Measurements from ENCODE around the gene BARX1. TPM values are rescaled to one million over a fixed set of nuclear protein-coding genes. Genes with fewer than 3 reads are reported as not detected.

The BARX1 gene
- polyA plus RNA-seq, 3 donors, result not detected

GRCh38 chr9:93962561-93963440, 7.6 kb upstream of the BARX1 start:
- Mint-ChIP-seq H3K27me3 (ENCODE audit: low read depth in 3 of 3) (peaks cover 57 to 73% (median 61%) of the 10 kb centered on the region in 3 donors), H3K9me3 (peaks cover 0 to 36% (median 22%) of the 10 kb centered on the region in 7 donors), H3K4me1 (peaks cover 35% of the 10 kb centered on the region), H3K36me3 (peaks cover 8 to 9% of the 10 kb centered on the region in 2 donors), H3K27ac (no peak overlapping the region), H3K4me3 (peak overlapping the region in 1 of 2 donors; percentile 49)
- Histone ChIP-seq H3K79me2 (ENCODE audit: insufficient read depth, low read length) (no peaks in the 10 kb centered on the region), H3K4me2 (replicated peaks; ENCODE audit: extremely low read depth, low read length, poor library complexity, severe bottlenecking) (no peak overlapping the region), H3K4me3 (replicated peaks in 1 of 3; ENCODE audit: low read depth in 2 of 3, low read length in 3 of 3) (no peak overlapping the region), H4K20me1 (ENCODE audit: insufficient read depth, low read length) (no peaks in the 10 kb centered on the region), H3K36me3 (replicated peaks in 1 of 2; ENCODE audit: control insufficient read depth in 1 of 2, insufficient read depth in 2 of 2, low read length in 2 of 2) (no peaks in the 10 kb centered on the region), H3K27ac (ENCODE audit: low read depth in 1 of 2, low read length in 2 of 2) (no peak overlapping the region), H2AFZ (ENCODE audit: insufficient read depth, low read depth, low read length, poor library complexity, severe bottlenecking) (no peak overlapping the region), H3K4me1 (ENCODE audit: control insufficient read depth in 1 of 2, insufficient read depth in 2 of 2, low read length in 2 of 2) (peaks cover 26 to 30% of the 10 kb centered on the region in 2 donors), H3K27me3 (ENCODE audit: control insufficient read depth in 2 of 2, insufficient read depth in 2 of 2, low read length in 2 of 2) (peaks cover 42 to 55% of the 10 kb centered on the region in 2 donors), H3K9ac (ENCODE audit: insufficient read depth, low read length, poor library complexity, severe bottlenecking) (no peak overlapping the region), H3K9me3 (replicated peaks in 1 of 2; ENCODE audit: control insufficient read depth in 1 of 2, insufficient read depth in 1 of 2, low read length in 2 of 2) (peaks cover 1 to 29% of the 10 kb centered on the region in 2 donors)
- TF ChIP-seq, protein P1, sequence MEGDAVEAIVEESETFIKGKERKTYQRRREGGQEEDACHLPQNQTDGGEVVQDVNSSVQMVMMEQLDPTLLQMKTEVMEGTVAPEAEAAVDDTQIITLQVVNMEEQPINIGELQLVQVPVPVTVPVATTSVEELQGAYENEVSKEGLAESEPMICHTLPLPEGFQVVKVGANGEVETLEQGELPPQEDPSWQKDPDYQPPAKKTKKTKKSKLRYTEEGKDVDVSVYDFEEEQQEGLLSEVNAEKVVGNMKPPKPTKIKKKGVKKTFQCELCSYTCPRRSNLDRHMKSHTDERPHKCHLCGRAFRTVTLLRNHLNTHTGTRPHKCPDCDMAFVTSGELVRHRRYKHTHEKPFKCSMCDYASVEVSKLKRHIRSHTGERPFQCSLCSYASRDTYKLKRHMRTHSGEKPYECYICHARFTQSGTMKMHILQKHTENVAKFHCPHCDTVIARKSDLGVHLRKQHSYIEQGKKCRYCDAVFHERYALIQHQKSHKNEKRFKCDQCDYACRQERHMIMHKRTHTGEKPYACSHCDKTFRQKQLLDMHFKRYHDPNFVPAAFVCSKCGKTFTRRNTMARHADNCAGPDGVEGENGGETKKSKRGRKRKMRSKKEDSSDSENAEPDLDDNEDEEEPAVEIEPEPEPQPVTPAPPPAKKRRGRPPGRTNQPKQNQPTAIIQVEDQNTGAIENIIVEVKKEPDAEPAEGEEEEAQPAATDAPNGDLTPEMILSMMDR (IDR thresholded peaks at IDR 0.05), result peak; percentile 86
- 0% methylated on average over 2 of the region's 22 CpGs for WGBS (ENCODE audit: insufficient coverage)
- intact Hi-C loops (cut with micrococcal nuclease), result loop anchor here (1.0 to 5.0 kb wide), 4 partner anchors 136 to 800 kb away; no protein-coding TSS in a partner anchor
- DNase-seq, result peak; percentile 66 to 78 (median 71)

DNA sequence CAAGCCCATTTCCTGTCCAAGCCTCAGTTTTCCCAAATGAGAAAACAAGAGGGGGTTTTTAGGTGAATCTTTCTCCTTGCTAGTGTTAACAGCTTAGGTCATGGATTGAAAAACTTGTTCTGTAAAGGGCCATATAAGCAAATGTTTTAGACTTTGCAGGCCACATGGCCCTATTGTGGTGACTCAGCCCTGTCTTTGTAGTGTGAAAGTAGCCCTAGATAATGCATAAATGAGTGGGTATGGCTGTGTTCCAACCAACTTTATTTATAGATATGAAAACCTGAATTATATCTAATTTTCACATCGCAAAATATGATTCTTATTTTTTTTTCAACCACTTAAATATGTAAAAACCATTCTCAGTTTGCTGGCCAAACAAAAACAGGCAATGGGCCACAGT, 6.9 kb upstream of the BARX1 start:
- intact Hi-C loops (cut with micrococcal nuclease), result loop anchor here (2.0 to 5.0 kb wide), 3 partner anchors 135 to 800 kb away; no protein-coding TSS in a partner anchor
- Mint-ChIP-seq H3K4me3 (peak overlapping the region in 1 of 2 donors; percentile 91), H3K9me3 (peaks cover 0 to 40% (median 25%) of the 10 kb centered on the region in 7 donors), H3K27ac (no peak overlapping the region), H3K27me3 (ENCODE audit: low read depth in 3 of 3) (peaks cover 63 to 81% (median 69%) of the 10 kb centered on the region in 3 donors), H3K36me3 (peaks cover 8 to 9% of the 10 kb centered on the region in 2 donors), H3K4me1 (peaks cover 35% of the 10 kb centered on the region)
- Histone ChIP-seq H3K79me2 (ENCODE audit: insufficient read depth, low read length) (no peaks in the 10 kb centered on the region), H3K27me3 (ENCODE audit: control insufficient read depth in 2 of 2, insufficient read depth in 2 of 2, low read length in 2 of 2) (peaks cover 50 to 62% of the 10 kb centered on the region in 2 donors), H4K20me1 (ENCODE audit: insufficient read depth, low read length) (no peaks in the 10 kb centered on the region), H3K4me3 (replicated peaks in 1 of 3; ENCODE audit: low read depth in 2 of 3, low read length in 3 of 3) (no peak overlapping the region), H2AFZ (ENCODE audit: insufficient read depth, low read depth, low read length, poor library complexity, severe bottlenecking) (no peak overlapping the region), H3K9ac (ENCODE audit: insufficient read depth, low read length, poor library complexity, severe bottlenecking) (no peak overlapping the region), H3K4me1 (ENCODE audit: control insufficient read depth in 1 of 2, insufficient read depth in 2 of 2, low read length in 2 of 2) (peaks cover 26 to 30% of the 10 kb centered on the region in 2 donors), H3K9me3 (replicated peaks in 1 of 2; ENCODE audit: control insufficient read depth in 1 of 2, insufficient read depth in 1 of 2, low read length in 2 of 2) (peaks cover 5 to 37% of the 10 kb centered on the region in 2 donors), H3K27ac (ENCODE audit: low read depth in 1 of 2, low read length in 2 of 2) (no peak overlapping the region), H3K36me3 (replicated peaks in 1 of 2; ENCODE audit: control insufficient read depth in 1 of 2, insufficient read depth in 2 of 2, low read length in 2 of 2) (no peaks in the 10 kb centered on the region), H3K4me2 (replicated peaks; ENCODE audit: extremely low read depth, low read length, poor library complexity, severe bottlenecking) (no peak overlapping the region)
- no peak for DNase-seq
- TF ChIP-seq, protein P1 (IDR thresholded peaks at IDR 0.05), result no peak
- WGBS (ENCODE audit: insufficient coverage), result no CpG with 5 or more reads among the region's 1 CpG
